ENCODE results near the gene APCDD1. TPM values are rescaled to one million over a fixed set of nuclear protein-coding genes. Genes with fewer than 3 reads are reported as not detected.
A peak's percentile ranks its signal among the peaks of the same experiment; 100 is the strongest.

APCDD1 gene
- total RNA-seq, 2 donors from 2014 or later, result 41.0 to 126 TPM

DNA sequence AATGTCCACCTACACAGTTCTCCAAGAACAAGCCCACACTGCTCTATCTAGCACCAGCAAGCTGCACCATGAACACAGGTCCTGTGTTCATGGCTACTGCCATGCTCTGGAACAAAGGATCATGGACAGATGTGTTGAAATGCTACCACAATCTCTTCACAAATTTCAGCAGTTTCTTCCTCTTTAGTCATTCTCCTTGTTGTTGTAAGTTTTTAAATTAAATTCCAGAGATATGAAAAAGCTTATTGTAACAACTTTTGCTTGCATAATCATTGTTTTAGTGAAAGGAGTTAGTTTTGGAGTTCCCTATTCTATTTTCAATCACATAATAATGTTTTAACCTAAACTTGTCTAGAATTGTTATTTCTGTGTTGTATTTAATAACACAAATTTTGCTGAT is 54.2 kb downstream of the APCDD1 start:
- Histone ChIP-seq H3K27me3 (replicated peaks; ENCODE audit: insufficient read depth) (no peaks in the 10 kb centered on the region), H3K9me3 (no peaks in the 10 kb centered on the region), H3K27ac (no peak overlapping the region), H3K36me3 (no peaks in the 10 kb centered on the region), H3K4me3 (no peak overlapping the region), H3K4me1 (replicated peaks) (peaks cover 4% of the 10 kb centered on the region)
- no peak for DNase-seq (ENCODE audit: low spot score)
- intact Hi-C loops (cut with DNase I), result no loop called here
- TF ChIP-seq POLR2A (IDR thresholded peaks at IDR 0.05) (no peak), POLR2AphosphoS5 (IDR thresholded peaks at IDR 0.05) (no peak)
- TF ChIP-seq, protein P1, sequence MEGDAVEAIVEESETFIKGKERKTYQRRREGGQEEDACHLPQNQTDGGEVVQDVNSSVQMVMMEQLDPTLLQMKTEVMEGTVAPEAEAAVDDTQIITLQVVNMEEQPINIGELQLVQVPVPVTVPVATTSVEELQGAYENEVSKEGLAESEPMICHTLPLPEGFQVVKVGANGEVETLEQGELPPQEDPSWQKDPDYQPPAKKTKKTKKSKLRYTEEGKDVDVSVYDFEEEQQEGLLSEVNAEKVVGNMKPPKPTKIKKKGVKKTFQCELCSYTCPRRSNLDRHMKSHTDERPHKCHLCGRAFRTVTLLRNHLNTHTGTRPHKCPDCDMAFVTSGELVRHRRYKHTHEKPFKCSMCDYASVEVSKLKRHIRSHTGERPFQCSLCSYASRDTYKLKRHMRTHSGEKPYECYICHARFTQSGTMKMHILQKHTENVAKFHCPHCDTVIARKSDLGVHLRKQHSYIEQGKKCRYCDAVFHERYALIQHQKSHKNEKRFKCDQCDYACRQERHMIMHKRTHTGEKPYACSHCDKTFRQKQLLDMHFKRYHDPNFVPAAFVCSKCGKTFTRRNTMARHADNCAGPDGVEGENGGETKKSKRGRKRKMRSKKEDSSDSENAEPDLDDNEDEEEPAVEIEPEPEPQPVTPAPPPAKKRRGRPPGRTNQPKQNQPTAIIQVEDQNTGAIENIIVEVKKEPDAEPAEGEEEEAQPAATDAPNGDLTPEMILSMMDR (IDR thresholded peaks at IDR 0.05), result no peak

DNA sequence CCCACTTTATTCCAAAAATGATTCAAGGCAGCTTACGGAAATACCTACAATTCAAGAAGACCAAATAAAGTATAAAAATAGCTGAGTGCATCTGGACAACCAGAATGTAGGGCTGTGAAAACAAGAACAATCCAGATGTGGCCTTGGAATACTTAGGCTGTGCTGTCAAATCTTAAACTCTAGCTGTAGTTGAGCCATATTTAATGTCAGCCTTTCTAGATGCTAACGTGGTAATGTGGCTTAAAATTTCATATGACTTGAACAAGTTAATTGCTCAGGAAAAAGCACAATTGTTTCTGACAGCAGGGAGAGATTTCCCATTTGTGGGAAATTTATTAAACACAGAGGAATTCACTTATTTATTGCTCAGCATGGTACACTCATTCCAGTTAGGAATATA is 56.8 kb downstream of the APCDD1 start:
- no peak for DNase-seq (ENCODE audit: low spot score)
- Histone ChIP-seq H3K36me3 (no peaks in the 10 kb centered on the region), H3K4me1 (replicated peaks) (peaks cover 5% of the 10 kb centered on the region), H3K4me3 (no peak overlapping the region), H3K27me3 (replicated peaks; ENCODE audit: insufficient read depth) (no peaks in the 10 kb centered on the region), H3K27ac (no peak overlapping the region), H3K9me3 (no peaks in the 10 kb centered on the region)
- WGBS, result 78% methylated on average over 2 of the region's 2 CpGs
- TF ChIP-seq, protein P1 (IDR thresholded peaks at IDR 0.05), result no peak
- TF ChIP-seq POLR2AphosphoS5 (IDR thresholded peaks at IDR 0.05) (no peak), POLR2A (IDR thresholded peaks at IDR 0.05) (no peak)
- intact Hi-C loops (cut with DNase I), result no loop called here

GRCh38 chr18:10514082-10514481 is 59.6 kb downstream of the APCDD1 start:
- WGBS, result 11% methylated on average over 3 of the region's 3 CpGs
- intact Hi-C loops (cut with DNase I), result no loop called here
- TF ChIP-seq POLR2AphosphoS5 (IDR thresholded peaks at IDR 0.05), result peak; percentile 84
- TF ChIP-seq, protein P1 (IDR thresholded peaks at IDR 0.05), result no peak
- Histone ChIP-seq H3K9me3 (no peaks in the 10 kb centered on the region), H3K27ac (peak overlapping the region; percentile 57 to 58), H3K36me3 (no peaks in the 10 kb centered on the region), H3K27me3 (replicated peaks; ENCODE audit: insufficient read depth) (no peaks in the 10 kb centered on the region), H3K4me3 (no peak overlapping the region), H3K4me1 (replicated peaks) (peaks cover 8% of the 10 kb centered on the region)
- peak; percentile 49 for DNase-seq (ENCODE audit: low spot score)

GRCh38 chr18:10514601-10515000 is 60.2 kb downstream of the APCDD1 start:
- peak overlapping the region; percentile 57 to 58 for H3K27ac ChIP-seq
- intact Hi-C loops (cut with DNase I), result no loop called here
- TF ChIP-seq, protein P1 (IDR thresholded peaks at IDR 0.05), result no peak
- TF ChIP-seq POLR2A (IDR thresholded peaks at IDR 0.05) (no peak), POLR2AphosphoS5 (IDR thresholded peaks at IDR 0.05) (no peak)

GRCh38 chr18:10515456-10515855 is 61.0 kb downstream of the APCDD1 start:
- no peak overlapping the region for H3K4me3 ChIP-seq
- intact Hi-C loops (cut with DNase I), result loop anchor here (5.0 kb wide), 2 partner anchors 58 to 473 kb away; no protein-coding TSS in a partner anchor
- WGBS, result 47% methylated on average over 4 of the region's 4 CpGs
- no peak for DNase-seq (ENCODE audit: low spot score)
- TF ChIP-seq POLR2AphosphoS5 (IDR thresholded peaks at IDR 0.05) (no peak), POLR2A (IDR thresholded peaks at IDR 0.05) (no peak)
- TF ChIP-seq, protein P1 (IDR thresholded peaks at IDR 0.05), result no peak
- H3K36me3 ChIP-seq, result no peaks in the 10 kb centered on the region
- no peaks in the 10 kb centered on the region for H3K9me3 ChIP-seq
- peak overlapping the region; percentile 3 to 54 for H3K27ac ChIP-seq
- peaks cover 8% of the 10 kb centered on the region for H3K4me1 ChIP-seq (replicated peaks)
- H3K27me3 ChIP-seq (replicated peaks; ENCODE audit: insufficient read depth), result no peaks in the 10 kb centered on the region

More at GRCh38 chr18:10514601-10515000, 60.2 kb downstream of the APCDD1 start:
- Histone ChIP-seq H3K4me3 (no peak overlapping the region), H3K9me3 (no peaks in the 10 kb centered on the region), H3K27me3 (replicated peaks; ENCODE audit: insufficient read depth) (no peaks in the 10 kb centered on the region), H3K36me3 (no peaks in the 10 kb centered on the region), H3K4me1 (replicated peaks) (peaks cover 8% of the 10 kb centered on the region)
- DNase-seq (ENCODE audit: low spot score), result no peak
